GM19452 (cell line): ENCODE measurements around the gene DUSP12.
A peak's percentile ranks its signal among the peaks of the same experiment; 100 is the strongest.
"Not testable (repeated sequence)": the region's sequence is repeated elsewhere in the genome, so short reads cannot be mapped to it uniquely, and the experiment has no call there.

Experiments used
- ATAC-seq: cut with Tn5 transposase; IDR thresholded peaks from one replicate; pipeline ENCODE4 v1.9.1; 2021; ENCODE audit not compliant: unreplicated experiment

The DUSP12 gene

GRCh38 chr1:161768986-161769672 lies 19.5 kb downstream of the DUSP12 start:
- ATAC-seq: no peak

GRCh38 chr1:161769673-161770045 lies 20.1 kb downstream of the DUSP12 start:
- ATAC-seq: not testable (repeated sequence)

GRCh38 chr1:161770250-161770649 lies 20.7 kb downstream of the DUSP12 start:
- no peak for ATAC-seq

- ATAC-seq: no peak
Observed at GRCh38 chr1:161771161-161771560, 21.6 kb downstream of the DUSP12 start.

GRCh38 chr1:161771973-161772372 lies 22.4 kb downstream of the DUSP12 start:
- no peak for ATAC-seq

- no peak for ATAC-seq
Observed at GRCh38 chr1:161772397-161772796, 22.8 kb downstream of the DUSP12 start.

- ATAC-seq: no peak
Observed at GRCh38 chr1:161773791-161774190, 24.2 kb downstream of the DUSP12 start.

GRCh38 chr1:161777261-161777660 lies 27.7 kb downstream of the DUSP12 start:
- ATAC-seq: no peak

- no peak for ATAC-seq
Observed at GRCh38 chr1:161778522-161778921, 28.9 kb downstream of the DUSP12 start.

GRCh38 chr1:161779393-161779792 lies 29.8 kb downstream of the DUSP12 start:
- no peak for ATAC-seq

- peak; percentile 50 for ATAC-seq
Observed at GRCh38 chr1:161781995-161782394, 32.4 kb downstream of the DUSP12 start.

GRCh38 chr1:161782886-161783285 lies 33.3 kb downstream of the DUSP12 start:
- no peak for ATAC-seq

GRCh38 chr1:161784968-161785367 lies 35.4 kb downstream of the DUSP12 start:
- no peak for ATAC-seq

GRCh38 chr1:161787355-161787754 lies 37.8 kb downstream of the DUSP12 start:
- no peak for ATAC-seq

- ATAC-seq: no peak
Observed at GRCh38 chr1:161790587-161791317, 41.2 kb downstream of the DUSP12 start.

- ATAC-seq: no peak
Observed at GRCh38 chr1:161791904-161792655, 42.5 kb downstream of the DUSP12 start.

GRCh38 chr1:161792740-161793139 lies 43.2 kb downstream of the DUSP12 start:
- peak; percentile 55 for ATAC-seq

- no peak for ATAC-seq
Observed at GRCh38 chr1:161799792-161800191, 50.2 kb downstream of the DUSP12 start.

- ATAC-seq: no peak
Observed at GRCh38 chr1:161801955-161802354, 52.4 kb downstream of the DUSP12 start.

GRCh38 chr1:161803181-161803580 lies 53.6 kb downstream of the DUSP12 start:
- no peak for ATAC-seq

GRCh38 chr1:161805399-161806197 lies 56.0 kb downstream of the DUSP12 start:
- no peak for ATAC-seq
